ENCODE data around the gene FABP7.
A peak's percentile ranks its signal among the peaks of the same experiment; 100 is the strongest.
"Not testable (repeated sequence)": the region's sequence is repeated elsewhere in the genome, so short reads cannot be mapped to it uniquely, and the experiment has no call there.

FABP7 gene

DNA sequence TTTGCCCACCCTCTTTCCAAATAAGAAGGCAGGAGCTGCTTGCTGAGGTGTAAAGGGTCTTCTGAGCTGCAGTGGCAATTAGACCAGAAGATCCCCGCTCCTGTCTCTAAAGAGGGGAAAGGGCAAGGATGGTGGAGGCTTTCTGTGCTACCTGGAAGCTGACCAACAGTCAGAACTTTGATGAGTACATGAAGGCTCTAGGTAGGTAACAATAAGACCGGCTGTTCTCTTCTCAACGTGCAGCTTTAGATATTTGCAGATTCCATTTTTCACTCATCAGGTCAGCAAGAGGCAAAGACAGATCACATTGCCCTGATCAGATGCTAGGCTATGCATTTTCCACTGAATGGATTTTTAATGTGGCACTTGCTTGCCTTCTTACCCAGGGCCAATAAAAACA, at the start of gene FABP7:
Gene FABP7, plus strand, starts transcription at position 50 of the 400 bp plus-strand sequence. Its CDS starts 79 bp downstream, at position 129.
- no peak for DNase-seq

- DNase-seq, result no peak
These were observed 49.2 kb upstream of the FABP7 start for GRCh38 chr6:122730334-122730733.

DNA sequence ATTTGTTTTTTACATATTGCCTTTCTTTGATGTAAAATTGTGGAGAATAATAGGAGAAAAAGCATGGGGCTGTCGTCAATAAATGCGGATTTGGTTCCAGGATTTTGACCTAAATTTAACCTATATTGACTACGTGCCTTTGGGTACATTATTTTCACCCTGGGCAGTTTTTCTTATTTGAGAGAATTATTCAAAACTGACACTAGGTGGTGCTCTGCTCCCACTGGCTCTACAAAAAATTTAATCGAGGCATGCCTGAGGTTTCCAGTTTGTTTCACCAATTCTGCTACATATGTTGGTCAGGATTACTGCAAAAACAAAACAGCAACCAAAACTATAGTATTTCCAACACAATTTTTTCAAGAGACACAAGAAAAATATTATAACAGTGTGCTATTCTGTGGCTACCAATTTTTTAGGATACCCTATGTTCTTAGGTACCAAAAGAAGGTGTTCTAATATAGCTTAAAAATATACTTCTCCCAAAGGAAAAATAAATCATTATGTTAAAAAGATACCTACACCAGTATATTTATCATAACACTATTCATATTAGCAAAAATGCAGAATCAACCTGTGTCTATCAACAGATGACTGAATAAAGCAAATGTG, 48.6 kb upstream of the FABP7 start:
- DNase-seq, result peak; percentile 80

- peak; percentile 97 for DNase-seq
These were observed 46.3 kb upstream of the FABP7 start for GRCh38 chr6:122733259-122733658.

GRCh38 chr6:122734529-122735395, 44.8 kb upstream of the FABP7 start:
- DNase-seq, result peak; percentile 75

- peak; percentile 94 for DNase-seq
These were observed 43.9 kb upstream of the FABP7 start for GRCh38 chr6:122735582-122735981.

DNA sequence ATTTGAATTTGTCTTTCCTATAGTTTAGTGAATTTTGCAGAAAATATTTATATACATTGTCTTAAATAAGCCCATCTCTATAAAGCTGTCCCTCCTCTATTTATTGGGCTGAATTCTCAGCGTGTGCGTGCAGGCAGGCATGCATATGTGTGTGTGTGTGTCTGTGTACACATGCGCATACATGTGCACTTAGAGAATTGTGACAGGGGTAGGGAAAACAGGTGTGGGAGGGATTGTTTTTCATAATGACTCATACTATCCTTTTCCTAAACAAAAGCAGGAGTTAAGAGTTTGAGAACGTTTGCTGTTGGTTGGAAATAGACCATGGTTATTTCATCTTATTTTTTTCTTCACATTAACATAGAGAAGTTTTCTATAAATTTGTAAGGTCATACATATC, 43.4 kb upstream of the FABP7 start:
- DNase-seq, result peak; percentile 97

- peak; percentile 88 for DNase-seq
These were observed 42.9 kb upstream of the FABP7 start for GRCh38 chr6:122736616-122737015.

GRCh38 chr6:122740091-122740490, 39.4 kb upstream of the FABP7 start:
- DNase-seq, result no peak

- no peak for DNase-seq
These were observed 38.6 kb upstream of the FABP7 start for GRCh38 chr6:122740936-122741335.

DNA sequence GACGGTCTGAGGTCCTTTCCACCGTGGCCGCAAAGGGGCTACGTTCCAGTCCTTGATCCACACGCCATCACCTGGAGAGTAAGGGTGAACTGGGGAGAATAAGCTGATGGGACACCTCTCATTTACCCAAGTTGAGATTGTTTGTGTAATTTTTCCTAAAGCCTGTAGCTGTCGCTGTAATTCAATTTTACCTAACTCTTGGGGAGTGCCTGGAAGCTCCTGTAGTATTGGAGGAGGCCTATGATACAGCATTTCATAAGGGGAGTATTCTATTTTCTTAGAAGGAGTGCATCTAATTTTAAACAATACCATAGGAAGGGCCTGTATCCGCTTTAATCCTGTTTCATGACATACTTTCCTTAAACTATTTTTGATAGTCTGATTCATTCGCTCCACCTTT, 35.3 kb upstream of the FABP7 start:
- not testable (repeated sequence) for DNase-seq

- DNase-seq, result not testable (repeated sequence)
These were observed 34.7 kb upstream of the FABP7 start for GRCh38 chr6:122744856-122745255.

GRCh38 chr6:122746688-122747087, 32.8 kb upstream of the FABP7 start:
- DNase-seq, result no peak

DNA sequence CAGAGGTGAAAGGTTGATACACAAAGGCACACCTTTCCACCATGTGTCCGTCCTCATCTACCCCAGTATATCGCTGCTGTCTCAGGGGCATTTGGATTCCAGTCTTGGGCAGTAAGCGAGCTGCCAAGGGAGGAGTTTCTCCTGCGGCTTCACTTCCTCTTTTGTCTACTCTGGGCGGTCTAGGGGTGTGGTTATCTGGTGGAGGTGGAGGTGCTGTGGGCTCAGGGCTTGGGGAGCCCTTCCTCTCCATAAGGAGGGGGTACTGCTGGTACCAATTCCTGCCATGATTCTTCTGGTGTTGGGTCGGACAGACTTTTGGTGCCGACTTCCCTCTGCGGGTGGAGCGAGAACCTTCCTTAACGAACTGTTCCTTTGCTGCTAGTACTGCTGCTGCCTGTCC, 31.9 kb upstream of the FABP7 start:
- no peak for DNase-seq

- DNase-seq, result not testable (repeated sequence)
These were observed 30.6 kb upstream of the FABP7 start for GRCh38 chr6:122748945-122749344.

- DNase-seq, result no peak
These were observed 30.0 kb upstream of the FABP7 start for GRCh38 chr6:122749451-122750050.

DNA sequence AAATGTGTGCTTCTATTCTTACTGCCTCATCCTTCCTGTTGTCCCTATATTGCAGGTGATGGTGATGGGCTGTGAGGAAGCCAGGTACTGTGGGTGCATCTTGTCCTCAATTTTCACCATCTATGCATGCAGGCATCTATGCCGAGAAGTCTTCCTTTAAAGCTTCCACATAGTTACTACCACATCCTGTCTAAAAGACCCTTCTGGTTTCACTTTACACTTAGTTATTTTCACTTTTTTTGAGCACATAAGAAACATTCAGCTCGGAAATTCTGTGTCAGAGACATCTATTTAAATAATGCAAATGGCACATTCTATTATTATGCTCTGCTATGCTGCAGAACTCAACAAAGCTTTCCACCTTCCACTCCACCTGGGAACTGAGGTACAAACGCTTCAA, 28.2 kb upstream of the FABP7 start:
- DNase-seq, result no peak

DNA sequence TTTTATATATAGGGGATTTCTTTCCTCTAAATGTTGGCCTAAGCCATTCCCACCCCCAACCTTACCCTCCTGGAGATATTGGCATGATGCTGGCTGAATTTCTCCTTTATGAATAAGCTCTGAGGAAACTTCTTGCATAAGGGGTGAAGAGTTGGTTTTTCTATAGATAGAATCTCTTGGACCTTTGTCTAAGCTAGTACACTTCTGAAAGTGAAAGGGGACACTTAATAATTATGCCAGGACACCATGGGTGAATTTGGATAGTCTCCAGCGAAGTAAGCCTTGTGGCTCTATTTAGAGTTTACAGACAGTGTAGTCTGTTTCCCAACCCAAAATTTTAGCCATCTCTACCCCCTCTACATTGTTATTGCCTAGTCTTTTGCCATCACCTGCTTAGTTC, 27.1 kb upstream of the FABP7 start:
- peak; percentile 51 for DNase-seq

- DNase-seq, result no peak
These were observed 26.4 kb upstream of the FABP7 start for GRCh38 chr6:122753000-122753687.

DNA sequence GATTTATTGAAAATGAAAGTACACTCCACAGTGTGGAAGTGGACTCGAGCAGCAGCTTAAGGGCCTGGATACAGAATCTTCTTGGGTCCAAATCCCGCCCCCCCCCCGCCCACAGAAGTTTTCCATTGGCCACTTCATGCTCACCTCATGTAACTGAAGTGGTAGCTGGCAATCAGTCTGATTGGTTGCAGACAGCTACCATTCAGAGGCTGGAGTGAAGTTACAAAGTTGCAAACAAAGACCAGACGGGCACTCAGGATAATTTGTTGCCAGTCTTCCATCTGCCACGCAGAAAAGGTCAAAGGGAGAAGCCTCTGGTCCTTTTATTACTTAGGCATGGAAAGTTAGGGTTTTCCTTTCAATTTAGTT, 25.8 kb upstream of the FABP7 start:
- peak; percentile 73 for DNase-seq

DNA sequence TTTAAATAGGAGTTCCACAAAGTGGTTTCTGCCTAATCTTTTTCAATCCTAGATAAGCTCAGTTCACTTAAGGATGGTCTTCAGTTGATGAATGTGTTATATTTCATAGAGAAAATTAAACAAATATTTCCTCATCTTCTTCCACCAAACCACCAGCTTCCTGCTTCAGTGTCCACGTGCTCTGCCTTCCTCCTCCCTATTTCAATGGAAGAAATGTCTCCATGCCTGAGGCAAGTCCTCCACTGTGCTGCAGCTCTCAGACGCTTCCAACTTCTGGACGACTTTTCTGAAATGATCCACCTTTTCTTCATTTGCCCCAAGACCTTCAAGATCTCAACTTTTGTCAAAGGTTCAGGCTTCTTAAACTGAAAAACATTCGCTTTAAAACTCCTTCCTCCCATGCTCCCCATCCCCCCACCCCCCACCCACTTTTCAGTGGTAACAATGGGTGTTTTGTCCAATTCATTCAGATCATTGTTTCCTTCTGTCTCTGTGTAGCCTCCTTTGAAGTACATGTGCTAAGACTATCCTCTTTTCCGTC, 25.3 kb upstream of the FABP7 start:
- no peak for DNase-seq

- peak; percentile 39 for DNase-seq
These were observed 23.6 kb upstream of the FABP7 start for GRCh38 chr6:122755901-122756300.

GRCh38 chr6:122758927-122759334, 20.6 kb upstream of the FABP7 start:
- no peak for DNase-seq
